Stimulated activated CD4-positive, alpha-beta T cell treated with anti-CD3 and anti-CD28 coated beads, Interleukin-2, amount 100 ng/mL, for 4 hours (primary cell): ENCODE data around the gene PIWIL4.
"Not testable (repeated sequence)": the region's sequence is repeated elsewhere in the genome, so short reads cannot be mapped to it uniquely, and the experiment has no call there.

Experiments used
- DNase-seq: peaks from one replicate; pipeline ENCODE4 v3.0.0-alpha.2; 2020; ENCODE audit warnings: low read depth

The PIWIL4 gene

GRCh38 chr11:94638902-94639373 lies 71.8 kb downstream of the PIWIL4 start:
- DNase-seq, result no peak

GRCh38 chr11:94639901-94640721 lies 72.9 kb downstream of the PIWIL4 start:
- DNase-seq, result no peak

GRCh38 chr11:94641167-94641761 lies 74.1 kb downstream of the PIWIL4 start:
- no peak for DNase-seq

- not testable (repeated sequence) for DNase-seq
Measured at GRCh38 chr11:94643186-94643585, 76.0 kb downstream of the PIWIL4 start.

GRCh38 chr11:94647926-94648325 lies 80.8 kb downstream of the PIWIL4 start:
- DNase-seq, result no peak

GRCh38 chr11:94648789-94649188 lies 81.6 kb downstream of the PIWIL4 start:
- no peak for DNase-seq

GRCh38 chr11:94649254-94649653 lies 82.1 kb downstream of the PIWIL4 start:
- DNase-seq, result no peak

GRCh38 chr11:94649964-94650623 lies 82.9 kb downstream of the PIWIL4 start:
- no peak for DNase-seq

- DNase-seq, result no peak
Measured at GRCh38 chr11:94650756-94651155, 83.6 kb downstream of the PIWIL4 start.

- no peak for DNase-seq
Measured at GRCh38 chr11:94652735-94653284, 85.6 kb downstream of the PIWIL4 start.

GRCh38 chr11:94653561-94653960 lies 86.4 kb downstream of the PIWIL4 start:
- no peak for DNase-seq

- no peak for DNase-seq
Measured at GRCh38 chr11:94654201-94654600, 87.0 kb downstream of the PIWIL4 start.

- no peak for DNase-seq
Measured at GRCh38 chr11:94655291-94655690, 88.1 kb downstream of the PIWIL4 start.

GRCh38 chr11:94655956-94656355 lies 88.8 kb downstream of the PIWIL4 start:
- no peak for DNase-seq

GRCh38 chr11:94656968-94657367 lies 89.8 kb downstream of the PIWIL4 start:
- DNase-seq, result no peak

GRCh38 chr11:94657629-94658028 lies 90.5 kb downstream of the PIWIL4 start:
- no peak for DNase-seq

GRCh38 chr11:94658386-94658785 lies 91.2 kb downstream of the PIWIL4 start:
- DNase-seq, result no peak

GRCh38 chr11:94658888-94659287 lies 91.7 kb downstream of the PIWIL4 start:
- no peak for DNase-seq

GRCh38 chr11:94661444-94661843 lies 94.3 kb downstream of the PIWIL4 start:
- no peak for DNase-seq

- DNase-seq, result no peak
Measured at GRCh38 chr11:94662065-94662779, 95.1 kb downstream of the PIWIL4 start.

- DNase-seq, result no peak
Measured at GRCh38 chr11:94662846-94663390, 95.8 kb downstream of the PIWIL4 start.

GRCh38 chr11:94664346-94664745 lies 97.2 kb downstream of the PIWIL4 start:
- DNase-seq, result no peak
